Measurements from ENCODE around the gene BSPRY. TPM values are rescaled to one million over a fixed set of nuclear protein-coding genes. Genes with fewer than 3 reads are reported as not detected.

Gene BSPRY
- total RNA-seq, 1 donor from 2014 or later: 1.3 TPM

GRCh38 chr9:113393281-113393680, 43.9 kb downstream of the BSPRY start:
- TF ChIP-seq CTCF (IDR thresholded peaks at IDR 0.05): no peak
- Mint-ChIP-seq H3K9me3 (no peaks in the 10 kb centered on the region), H3K36me3 (ENCODE audit: low read depth) (peaks cover 49% of the 10 kb centered on the region), H3K27ac (no peak overlapping the region), H3K27me3 (no peaks in the 10 kb centered on the region), H3K4me1 (no peaks in the 10 kb centered on the region), H3K4me3 (no peak overlapping the region)
- ATAC-seq (ENCODE audit: low read depth): no peak
- intact Hi-C loops (cut with micrococcal nuclease): no loop called here
- ChIA-PET CTCF (interaction anchor here (0.9 kb wide), 1 partner anchor 13 kb away, joined by 5 read pairs; no protein-coding TSS in a partner anchor), POLR2A (no interaction called here)
- no peak for DNase-seq

GRCh38 chr9:113395000-113395861, 45.9 kb downstream of the BSPRY start:
- ATAC-seq (ENCODE audit: low read depth): no peak
- no peak for DNase-seq
- intact Hi-C loops (cut with micrococcal nuclease): no loop called here
- Mint-ChIP-seq H3K4me1 (peaks cover 5% of the 10 kb centered on the region), H3K9me3 (no peaks in the 10 kb centered on the region), H3K27me3 (no peaks in the 10 kb centered on the region), H3K27ac (no peak overlapping the region), H3K4me3 (no peak overlapping the region), H3K36me3 (ENCODE audit: low read depth) (peaks cover 33% of the 10 kb centered on the region)
- no peak for TF ChIP-seq CTCF (IDR thresholded peaks at IDR 0.05)
- POLR2A ChIA-PET: interaction anchor here (0.6 to 1.5 kb wide), 2 partner anchors 19 to 136 kb away, joined by 10 to 12 read pairs; partner anchors contain the start of gene HDHD3
- CTCF ChIA-PET: no interaction called here

GRCh38 chr9:113397203-113397631, 47.9 kb downstream of the BSPRY start:
- ATAC-seq (ENCODE audit: low read depth) (no peak), DNase-seq (no peak)
- H3K9me3 Mint-ChIP-seq: no peaks in the 10 kb centered on the region
- no peak for TF ChIP-seq CTCF (IDR thresholded peaks at IDR 0.05)
- intact Hi-C loops (cut with micrococcal nuclease): no loop called here
- ChIA-PET POLR2A (interaction anchor here (0.6 kb wide), 1 partner anchor 668 kb away, joined by 11 read pairs; no protein-coding TSS in a partner anchor), CTCF (no interaction called here)
- H3K27me3 Mint-ChIP-seq: no peaks in the 10 kb centered on the region
- peaks cover 18% of the 10 kb centered on the region for H3K36me3 Mint-ChIP-seq (ENCODE audit: low read depth)
- H3K27ac Mint-ChIP-seq: no peak overlapping the region
- H3K4me3 Mint-ChIP-seq: no peak overlapping the region
- peaks cover 17% of the 10 kb centered on the region for H3K4me1 Mint-ChIP-seq

GRCh38 chr9:113398796-113399195, 49.5 kb downstream of the BSPRY start:
- TF ChIP-seq CTCF (IDR thresholded peaks at IDR 0.05): no peak
- DNase-seq: no peak
- H3K4me3 Mint-ChIP-seq: no peak overlapping the region
- peaks cover 10% of the 10 kb centered on the region for H3K36me3 Mint-ChIP-seq (ENCODE audit: low read depth)
- ChIA-PET CTCF (interaction anchor here (1.1 kb wide), 1 partner anchor 183 kb away, joined by 3 read pairs; no protein-coding TSS in a partner anchor), POLR2A (no interaction called here)
- no peaks in the 10 kb centered on the region for H3K27me3 Mint-ChIP-seq
- peaks cover 17% of the 10 kb centered on the region for H3K4me1 Mint-ChIP-seq
- no peak overlapping the region for H3K27ac Mint-ChIP-seq
- no peaks in the 10 kb centered on the region for H3K9me3 Mint-ChIP-seq
- ATAC-seq (ENCODE audit: low read depth): no peak
- intact Hi-C loops (cut with micrococcal nuclease): no loop called here

- H3K27me3 Mint-ChIP-seq: no peaks in the 10 kb centered on the region
- H3K9me3 Mint-ChIP-seq: no peaks in the 10 kb centered on the region
- intact Hi-C loops (cut with micrococcal nuclease): loop anchor here (2.0 to 10.0 kb wide), 3 partner anchors 17 to 245 kb away; partner anchors contain the start of gene SLC31A2
- no peak overlapping the region for H3K27ac Mint-ChIP-seq
- no peak for TF ChIP-seq CTCF (IDR thresholded peaks at IDR 0.05)
- CTCF ChIA-PET: interaction anchor here (0.9 to 3.4 kb wide), 3 partner anchors 125 to 189 kb away, joined by 3 to 32 read pairs (median 3); partner anchors contain the start of genes CDC26 and PRPF4
- H3K36me3 Mint-ChIP-seq (ENCODE audit: low read depth): peaks cover 9% of the 10 kb centered on the region
- H3K4me3 Mint-ChIP-seq: peak overlapping the region; percentile 68
- ATAC-seq (ENCODE audit: low read depth): no peak
- H3K4me1 Mint-ChIP-seq: peaks cover 17% of the 10 kb centered on the region
- POLR2A ChIA-PET: interaction anchor here (1.4 to 3.1 kb wide), 3 partner anchors 11 to 23 kb away, joined by 6 to 61 read pairs (median 16); partner anchors contain the start of genes C9orf43, HDHD3 and POLE3
- no peak for DNase-seq
Observed at GRCh38 chr9:113399646-113400200, 50.4 kb downstream of the BSPRY start.

All from activated B cell treated with CpG ODN at 0.5 μM for 24 hours (primary cell).